Left forelimb (tissue), 1 donor: ENCODE measurements around the gene PUS7L.
"Not testable (repeated sequence)": the region's sequence is repeated elsewhere in the genome, so short reads cannot be mapped to it uniquely, and the experiment has no call there.

Experiments
- DNase-seq: peaks from one replicate; pipeline ENCODE4 v3.0.0-alpha.2; 2018; ENCODE audit warnings: low spot score

Gene PUS7L

GRCh38 chr12:43750814-43751213 is 7.8 kb downstream of the PUS7L start:
- no peak for DNase-seq

GRCh38 chr12:43749016-43749415 is 9.6 kb downstream of the PUS7L start:
- no peak for DNase-seq

- DNase-seq, result no peak
These were observed 13.8 kb downstream of the PUS7L start for GRCh38 chr12:43744826-43745225.

GRCh38 chr12:43742106-43742505 is 16.5 kb downstream of the PUS7L start:
- DNase-seq, result no peak

GRCh38 chr12:43740511-43741100 is 18.0 kb downstream of the PUS7L start:
- DNase-seq, result no peak

- no peak for DNase-seq
These were observed 20.9 kb downstream of the PUS7L start for GRCh38 chr12:43737646-43738045.

GRCh38 chr12:43736927-43737440 is 21.6 kb downstream of the PUS7L start:
- DNase-seq, result no peak

- DNase-seq, result no peak
These were observed 24.9 kb downstream of the PUS7L start for GRCh38 chr12:43733687-43734086.

- no peak for DNase-seq
These were observed 28.3 kb downstream of the PUS7L start for GRCh38 chr12:43730283-43730682.

- no peak for DNase-seq
These were observed 29.9 kb downstream of the PUS7L start for GRCh38 chr12:43728698-43729097.

GRCh38 chr12:43728117-43728516 is 30.5 kb downstream of the PUS7L start:
- no peak for DNase-seq

- DNase-seq, result no peak
These were observed 35.5 kb downstream of the PUS7L start for GRCh38 chr12:43723134-43723533.

GRCh38 chr12:43722621-43723020 is 36.0 kb downstream of the PUS7L start:
- no peak for DNase-seq

GRCh38 chr12:43711348-43711747 is 47.2 kb downstream of the PUS7L start:
- no peak for DNase-seq

GRCh38 chr12:43703772-43704171 is 54.8 kb downstream of the PUS7L start:
- not testable (repeated sequence) for DNase-seq

- DNase-seq, result not testable (repeated sequence)
These were observed 57.4 kb downstream of the PUS7L start for GRCh38 chr12:43701194-43701593.

- no peak for DNase-seq
These were observed 62.4 kb downstream of the PUS7L start for GRCh38 chr12:43696154-43696553.

GRCh38 chr12:43694879-43695278 is 63.7 kb downstream of the PUS7L start:
- DNase-seq, result no peak

- DNase-seq, result no peak
These were observed 66.5 kb downstream of the PUS7L start for GRCh38 chr12:43692064-43692463.

GRCh38 chr12:43685491-43685890 is 73.1 kb downstream of the PUS7L start:
- not testable (repeated sequence) for DNase-seq

- no peak for DNase-seq
These were observed 82.3 kb downstream of the PUS7L start for GRCh38 chr12:43676183-43676813.

- no peak for DNase-seq
These were observed 83.3 kb downstream of the PUS7L start for GRCh38 chr12:43675048-43675904.

- no peak for DNase-seq
These were observed 89.2 kb downstream of the PUS7L start for GRCh38 chr12:43669373-43669772.
